Mesothelial cell of epicardium (in vitro differentiated cells): ENCODE measurements around the gene MARK4. TPM values are rescaled to one million over a fixed set of nuclear protein-coding genes. Genes with fewer than 3 reads are reported as not detected.

Source experiments
- DNase-seq, 2 experiments: peaks; one replicate each; pipeline ENCODE4 v3.0.0; 2021; ENCODE audit warnings: low spot score in 2 of 2; ENCODE audit not compliant: unreplicated experiment in 2 of 2
- H3K27ac Mint-ChIP-seq: 2 replicates; pipeline ENCODE4 v1.8.0; 2021; ENCODE audit warnings: mixed read lengths
- H3K27me3 Mint-ChIP-seq: 2 replicates; pipeline ENCODE4 v1.8.0; 2021; ENCODE audit warnings: low read depth, mixed read lengths
- H3K36me3 Mint-ChIP-seq: 2 replicates; pipeline ENCODE4 v1.8.0; 2021; ENCODE audit warnings: mixed read lengths
- H3K4me1 Mint-ChIP-seq: 2 replicates; pipeline ENCODE4 v1.8.0; 2021; ENCODE audit warnings: mixed read lengths
- H3K4me3 Mint-ChIP-seq: 2 replicates; pipeline ENCODE4 v1.8.0; 2021; ENCODE audit warnings: mild to moderate bottlenecking, moderate library complexity, mixed read lengths
- H3K9me3 Mint-ChIP-seq: 2 replicates; pipeline ENCODE4 v1.8.0; 2021; ENCODE audit warnings: mixed read lengths
- CTCF ChIP-seq: fragments of 200-600 bp; sonication (generic); IDR thresholded peaks from one replicate; pipeline ENCODE4 v1.5.0; 2021; ENCODE audit warnings: antibody characterized with exemption; ENCODE audit not compliant: unreplicated experiment
- total RNA-seq: library from RNA; stranded (reverse); gene quantifications from 3 replicates; pipeline ENCODE4 v1.2.1, GENCODE V29; 2021

MARK4 gene
- total RNA-seq, 1 donor from 2014 or later = 63.7 TPM

DNA sequence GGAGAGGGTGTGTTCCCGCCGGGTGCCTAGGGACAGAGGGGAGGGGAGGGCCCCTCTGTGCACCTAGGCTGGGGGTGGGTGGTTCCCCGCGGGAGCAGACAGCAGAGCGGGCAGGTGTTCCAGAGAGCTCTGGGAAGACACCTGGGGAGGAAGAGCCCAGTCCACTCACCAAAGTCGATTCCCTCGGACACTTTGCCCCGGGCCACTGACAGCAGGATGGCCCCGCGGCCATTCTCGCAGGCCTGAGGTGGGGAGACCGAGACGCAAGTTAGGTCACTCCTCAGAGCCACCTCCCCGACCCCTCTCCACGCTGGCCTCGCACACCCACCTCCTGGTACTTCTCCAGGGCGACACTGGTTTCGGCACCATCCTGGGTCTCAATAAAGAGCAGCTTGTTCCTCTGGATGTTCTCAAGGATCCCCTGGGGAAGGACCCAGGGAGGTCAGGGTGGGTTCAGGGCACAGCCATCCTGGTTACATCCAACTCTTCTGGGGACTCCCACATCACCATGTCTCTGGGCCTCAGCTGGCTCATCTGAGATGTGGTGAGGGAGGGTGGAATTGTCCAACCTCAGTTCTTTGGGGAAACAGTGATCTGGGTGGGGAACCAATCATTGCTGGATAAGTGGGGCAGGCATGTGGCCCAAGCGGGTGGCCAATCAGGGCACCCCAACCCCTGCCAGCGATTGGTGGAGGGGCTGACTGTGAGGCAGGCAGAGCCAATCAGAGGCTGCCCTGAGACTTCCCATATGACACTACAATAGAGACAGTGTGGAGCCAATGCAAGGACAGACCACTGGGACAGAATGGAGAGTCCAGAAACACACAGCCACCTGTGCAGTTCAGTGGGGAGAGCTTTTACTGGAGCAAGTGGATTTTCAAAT lies 102.1 kb downstream of the MARK4 start:
- Mint-ChIP-seq H3K27me3 (no peaks in the 10 kb centered on the region), H3K4me3 (no peak overlapping the region), H3K4me1 (no peaks in the 10 kb centered on the region), H3K27ac (no peak overlapping the region), H3K36me3 (peaks cover 35% of the 10 kb centered on the region), H3K9me3 (no peaks in the 10 kb centered on the region)
- no peak for DNase-seq
- no peak for TF ChIP-seq CTCF

DNA sequence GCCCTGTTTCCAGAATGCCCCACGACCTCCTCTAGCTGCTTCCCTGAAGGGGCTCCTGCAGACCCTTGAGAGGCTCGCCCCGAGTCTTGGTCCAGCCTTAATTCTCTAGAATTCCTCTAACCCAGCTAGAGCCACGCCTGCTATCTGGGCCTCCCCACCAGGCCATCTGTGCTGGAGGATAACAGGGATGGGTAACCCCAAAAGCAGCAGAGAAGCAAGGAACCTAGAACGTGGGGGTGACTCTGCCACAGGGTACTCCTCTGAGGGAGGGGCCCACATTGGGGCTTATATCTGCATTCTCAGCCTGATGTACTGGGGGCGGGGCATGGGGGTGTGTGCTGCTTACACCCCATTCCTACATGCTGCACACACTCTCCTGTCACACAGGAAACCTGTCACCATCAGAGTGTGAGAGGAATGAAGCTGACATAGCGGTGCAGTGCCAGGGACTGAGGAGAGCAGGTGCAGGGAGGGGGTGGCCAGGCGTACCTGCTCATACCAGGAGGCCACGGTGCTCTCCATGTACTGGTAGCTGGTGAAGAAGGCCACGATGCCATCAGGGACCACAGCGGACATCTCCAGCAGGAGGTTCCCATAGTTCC lies 103.3 kb downstream of the MARK4 start:
- no peak overlapping the region for H3K27ac Mint-ChIP-seq
- TF ChIP-seq CTCF = no peak
- H3K27me3 Mint-ChIP-seq = no peaks in the 10 kb centered on the region
- peaks cover 33% of the 10 kb centered on the region for H3K36me3 Mint-ChIP-seq
- H3K4me1 Mint-ChIP-seq = no peaks in the 10 kb centered on the region
- DNase-seq = no peak
- H3K9me3 Mint-ChIP-seq = no peaks in the 10 kb centered on the region
- no peak overlapping the region for H3K4me3 Mint-ChIP-seq

Other genes starting within 250 kb of the MARK4 start
- gene RELB, start 249.8 kb upstream of the MARK4 start, total RNA-seq = 18.5 to 20.8 TPM (median 18.7 TPM) in 3 replicates
- 132 to 133 TPM (median 133 TPM) in 3 replicates for gene CLASRP, start 212.2 kb upstream of the MARK4 start, total RNA-seq
- gene ZNF296, start 174.8 kb upstream of the MARK4 start, total RNA-seq = 0.99 to 1.1 TPM (median 1.1 TPM) in 3 replicates
- 24.2 to 27.5 TPM (median 24.4 TPM) in 3 replicates for gene GEMIN7, start 172.0 kb upstream of the MARK4 start, total RNA-seq
- 36.2 to 40.7 TPM (median 38.9 TPM) in 3 replicates for gene PPP1R37, start 158.1 kb upstream of the MARK4 start, total RNA-seq
- gene NKPD1, start 90.3 kb upstream of the MARK4 start, total RNA-seq = 0.54 to 1.1 TPM (median 0.71 TPM) in 3 replicates
- 42.8 to 48.0 TPM (median 46.7 TPM) in 3 replicates for gene TRAPPC6A, start 73.0 kb upstream of the MARK4 start, total RNA-seq
- gene BLOC1S3, start 72.5 kb upstream of the MARK4 start, total RNA-seq = 8.0 to 10.3 TPM (median 8.9 TPM) in 3 replicates
- gene EXOC3L2, start 5.9 kb upstream of the MARK4 start, total RNA-seq = 1.4 to 1.7 TPM (median 1.6 TPM) in 3 replicates
- gene CKM, start 71.6 kb downstream of the MARK4 start, total RNA-seq = not detected in 3 replicates
- gene KLC3, start 89.5 kb downstream of the MARK4 start, total RNA-seq = 6.4 to 8.0 TPM (median 6.9 TPM) in 3 replicates
- 62.7 to 64.4 TPM (median 64.1 TPM) in 3 replicates for gene ERCC2, start 119.3 kb downstream of the MARK4 start, total RNA-seq
- gene PPP1R13L, start 153.8 kb downstream of the MARK4 start, total RNA-seq = 58.0 to 64.0 TPM (median 58.7 TPM) in 3 replicates
- 6.7 to 7.5 TPM (median 6.7 TPM) in 3 replicates for gene POLR1G, start 155.4 kb downstream of the MARK4 start, total RNA-seq
- 92.8 to 100 TPM (median 96.4 TPM) in 3 replicates for gene ERCC1, start 172.6 kb downstream of the MARK4 start, total RNA-seq
- gene FOSB, start 216.7 kb downstream of the MARK4 start, total RNA-seq = 272 to 287 TPM (median 278 TPM) in 3 replicates
- 15.2 to 18.1 TPM (median 16.7 TPM) in 3 replicates for gene RTN2, start 245.8 kb downstream of the MARK4 start, total RNA-seq
- 0.38 to 0.60 TPM (median 0.59 TPM) in 3 replicates for gene PPM1N, start 247.2 kb downstream of the MARK4 start, total RNA-seq